ENCODE data around the gene ATP1A1.

The ATP1A1 gene

DNA sequence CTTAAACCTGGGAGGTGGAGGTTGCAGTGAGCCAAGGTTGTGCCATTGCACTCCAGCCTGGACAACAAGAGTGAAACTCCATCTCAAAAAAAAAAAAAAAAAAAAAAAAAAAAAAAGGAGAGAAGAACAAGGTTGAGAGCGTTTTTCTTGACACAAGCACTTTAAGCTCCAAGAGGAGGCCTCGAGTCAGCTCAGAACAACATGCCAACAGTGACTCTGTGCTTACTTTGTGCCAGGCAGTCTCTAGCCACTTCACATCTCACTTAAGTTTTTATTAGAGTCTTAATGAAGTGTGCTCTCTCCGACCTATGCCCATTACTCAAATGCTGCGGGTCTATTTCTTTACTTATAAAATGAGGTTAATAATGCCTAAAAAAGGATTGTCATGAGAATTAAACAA is 13.0 kb downstream of the ATP1A1 start:
- H3K4me3 ChIP-seq (ENCODE audit: low read length), result no peak overlapping the region
- no peaks in the 10 kb centered on the region for H4K20me1 ChIP-seq (ENCODE audit: insufficient read depth, low read length)
- no peak overlapping the region for H2AFZ ChIP-seq (ENCODE audit: low read length)
- TF ChIP-seq, protein P1, sequence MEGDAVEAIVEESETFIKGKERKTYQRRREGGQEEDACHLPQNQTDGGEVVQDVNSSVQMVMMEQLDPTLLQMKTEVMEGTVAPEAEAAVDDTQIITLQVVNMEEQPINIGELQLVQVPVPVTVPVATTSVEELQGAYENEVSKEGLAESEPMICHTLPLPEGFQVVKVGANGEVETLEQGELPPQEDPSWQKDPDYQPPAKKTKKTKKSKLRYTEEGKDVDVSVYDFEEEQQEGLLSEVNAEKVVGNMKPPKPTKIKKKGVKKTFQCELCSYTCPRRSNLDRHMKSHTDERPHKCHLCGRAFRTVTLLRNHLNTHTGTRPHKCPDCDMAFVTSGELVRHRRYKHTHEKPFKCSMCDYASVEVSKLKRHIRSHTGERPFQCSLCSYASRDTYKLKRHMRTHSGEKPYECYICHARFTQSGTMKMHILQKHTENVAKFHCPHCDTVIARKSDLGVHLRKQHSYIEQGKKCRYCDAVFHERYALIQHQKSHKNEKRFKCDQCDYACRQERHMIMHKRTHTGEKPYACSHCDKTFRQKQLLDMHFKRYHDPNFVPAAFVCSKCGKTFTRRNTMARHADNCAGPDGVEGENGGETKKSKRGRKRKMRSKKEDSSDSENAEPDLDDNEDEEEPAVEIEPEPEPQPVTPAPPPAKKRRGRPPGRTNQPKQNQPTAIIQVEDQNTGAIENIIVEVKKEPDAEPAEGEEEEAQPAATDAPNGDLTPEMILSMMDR (IDR thresholded peaks at IDR 0.05; ENCODE audit: low read length), result no peak
- no peak for TF ChIP-seq EZH2 (optimal IDR thresholded peaks at IDR 0.05; ENCODE audit: low read depth, low read length)
- no peaks in the 10 kb centered on the region; the same call in 1 of the 2 replicates for H3F3A ChIP-seq (ENCODE audit: insufficient read depth, low read length)
- H3K36me3 ChIP-seq (replicated peaks; ENCODE audit: insufficient read depth, low read length), result no peaks in the 10 kb centered on the region; the same call in 1 of the 2 replicates
- H3K9me2 ChIP-seq (replicated peaks; ENCODE audit: insufficient read depth, low read length), result no peaks in the 10 kb centered on the region
- no peaks in the 10 kb centered on the region for H3K9me3 ChIP-seq (replicated peaks; ENCODE audit: insufficient read depth, low read length)
- H3K79me2 ChIP-seq (ENCODE audit: low read length), result peaks cover 32% of the 10 kb centered on the region
- H3K9ac ChIP-seq (ENCODE audit: low read length), result no peak overlapping the region
- no peak overlapping the region for H3K4me2 ChIP-seq (ENCODE audit: low read depth, low read length)
- no peak for DNase-seq
- H3K4me1 ChIP-seq (ENCODE audit: low read length), result no peaks in the 10 kb centered on the region
- no peaks in the 10 kb centered on the region for H3K27me3 ChIP-seq (replicated peaks; ENCODE audit: insufficient read depth, low read length)
- no peak overlapping the region for H3K27ac ChIP-seq (ENCODE audit: low read length)

DNA sequence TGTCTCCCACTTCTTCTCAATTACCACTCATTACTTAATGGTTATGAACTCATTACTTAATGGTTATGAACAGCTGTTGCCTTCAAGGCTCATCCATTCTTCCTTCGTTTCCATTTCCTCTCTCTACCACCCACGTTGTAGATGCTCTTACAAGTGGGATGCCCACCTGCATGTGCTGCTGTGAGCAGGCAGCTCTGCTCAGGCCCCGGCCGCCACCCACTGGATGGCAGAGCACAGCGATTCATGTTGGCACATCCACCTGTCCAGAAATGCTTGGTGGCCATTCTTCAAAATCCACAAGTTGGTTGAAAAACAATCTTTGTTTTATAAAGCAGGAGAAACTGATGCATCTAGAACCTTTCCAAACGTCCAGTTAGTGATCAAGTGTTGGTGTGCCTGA is 14.5 kb downstream of the ATP1A1 start:
- Histone ChIP-seq H3K9me3 (replicated peaks; ENCODE audit: insufficient read depth, low read length) (no peaks in the 10 kb centered on the region), H4K20me1 (ENCODE audit: insufficient read depth, low read length) (no peaks in the 10 kb centered on the region), H3K4me3 (ENCODE audit: low read length) (no peak overlapping the region), H3K36me3 (replicated peaks; ENCODE audit: insufficient read depth, low read length) (no peaks in the 10 kb centered on the region; the same call in 1 of the 2 replicates), H2AFZ (ENCODE audit: low read length) (no peak overlapping the region), H3F3A (ENCODE audit: insufficient read depth, low read length) (no peaks in the 10 kb centered on the region; the same call in 1 of the 2 replicates), H3K9me2 (replicated peaks; ENCODE audit: insufficient read depth, low read length) (no peaks in the 10 kb centered on the region), H3K9ac (ENCODE audit: low read length) (no peak overlapping the region), H3K4me2 (ENCODE audit: low read depth, low read length) (no peak overlapping the region), H3K4me1 (ENCODE audit: low read length) (no peaks in the 10 kb centered on the region), H3K27ac (ENCODE audit: low read length) (no peak overlapping the region), H3K79me2 (ENCODE audit: low read length) (peaks cover 17% of the 10 kb centered on the region), H3K27me3 (replicated peaks; ENCODE audit: insufficient read depth, low read length) (no peaks in the 10 kb centered on the region)
- DNase-seq, result no peak
- TF ChIP-seq EZH2 (optimal IDR thresholded peaks at IDR 0.05; ENCODE audit: low read depth, low read length) (no peak), EZH2phosphoT487 (IDR thresholded peaks at IDR 0.05; ENCODE audit: low read length) (no peak)
- TF ChIP-seq, protein P1 (IDR thresholded peaks at IDR 0.05; ENCODE audit: low read length), result no peak

DNA sequence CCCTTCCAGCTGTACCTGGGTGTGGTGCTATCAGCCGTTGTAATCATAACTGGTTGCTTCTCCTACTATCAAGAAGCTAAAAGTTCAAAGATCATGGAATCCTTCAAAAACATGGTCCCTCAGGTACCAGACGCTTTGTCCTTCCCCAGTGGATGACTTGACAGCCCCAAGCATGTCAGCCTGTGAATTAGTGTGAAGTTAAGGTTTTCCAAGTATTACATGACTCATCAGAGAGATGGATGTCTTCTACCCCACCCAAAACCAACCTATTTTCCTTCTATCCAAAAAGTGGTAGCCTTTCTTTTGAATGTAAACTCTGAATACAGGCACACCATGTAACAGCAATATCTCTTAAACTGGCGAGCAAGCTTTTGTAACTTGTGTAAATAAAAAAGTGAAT is 15.1 kb downstream of the ATP1A1 start:
- peaks cover 11% of the 10 kb centered on the region for H3K79me2 ChIP-seq (ENCODE audit: low read length)
- no peaks in the 10 kb centered on the region; the same call in 1 of the 2 replicates for H3K36me3 ChIP-seq (replicated peaks; ENCODE audit: insufficient read depth, low read length)
- no peaks in the 10 kb centered on the region for H3K9me3 ChIP-seq (replicated peaks; ENCODE audit: insufficient read depth, low read length)
- no peaks in the 10 kb centered on the region for H3K27me3 ChIP-seq (replicated peaks; ENCODE audit: insufficient read depth, low read length)
- no peaks in the 10 kb centered on the region for H4K20me1 ChIP-seq (ENCODE audit: insufficient read depth, low read length)
- H3K4me3 ChIP-seq (ENCODE audit: low read length), result no peak overlapping the region
- H3K27ac ChIP-seq (ENCODE audit: low read length), result no peak overlapping the region
- no peak for DNase-seq
- no peaks in the 10 kb centered on the region; the same call in 1 of the 2 replicates for H3F3A ChIP-seq (ENCODE audit: insufficient read depth, low read length)
- H3K9me2 ChIP-seq (replicated peaks; ENCODE audit: insufficient read depth, low read length), result no peaks in the 10 kb centered on the region
- no peaks in the 10 kb centered on the region for H3K4me1 ChIP-seq (ENCODE audit: low read length)
- TF ChIP-seq, protein P1 (IDR thresholded peaks at IDR 0.05; ENCODE audit: low read length), result no peak
- TF ChIP-seq EZH2phosphoT487 (IDR thresholded peaks at IDR 0.05; ENCODE audit: low read length) (no peak), EZH2 (optimal IDR thresholded peaks at IDR 0.05; ENCODE audit: low read depth, low read length) (no peak)
- no peak overlapping the region for H3K9ac ChIP-seq (ENCODE audit: low read length)
- H3K4me2 ChIP-seq (ENCODE audit: low read depth, low read length), result no peak overlapping the region
- H2AFZ ChIP-seq (ENCODE audit: low read length), result no peak overlapping the region

Measured in MM.1S (cell line).